Measurements from ENCODE around the gene SPEG.
A peak's percentile ranks its signal among the peaks of the same experiment; 100 is the strongest.

SPEG gene

GRCh38 chr2:219465659-219466561, 31.3 kb downstream of the SPEG start:
- no peak for DNase-seq

GRCh38 chr2:219466816-219467735, 32.4 kb downstream of the SPEG start:
- no peak for DNase-seq

GRCh38 chr2:219467736-219468075, 33.1 kb downstream of the SPEG start:
- DNase-seq = no peak

- DNase-seq = no peak
Measured at GRCh38 chr2:219468410-219469185, 34.0 kb downstream of the SPEG start.

GRCh38 chr2:219469186-219469724, 34.6 kb downstream of the SPEG start:
- DNase-seq = no peak

GRCh38 chr2:219470429-219470828, 35.8 kb downstream of the SPEG start:
- no peak for DNase-seq

- no peak for DNase-seq
Measured at GRCh38 chr2:219471476-219472371, 37.1 kb downstream of the SPEG start.

- DNase-seq = no peak
Measured at GRCh38 chr2:219472629-219473187, 38.1 kb downstream of the SPEG start.

- DNase-seq = no peak
Measured at GRCh38 chr2:219473511-219473910, 38.9 kb downstream of the SPEG start.

GRCh38 chr2:219474285-219475060, 39.8 kb downstream of the SPEG start:
- DNase-seq = no peak

- no peak for DNase-seq
Measured at GRCh38 chr2:219475278-219475677, 40.6 kb downstream of the SPEG start.

GRCh38 chr2:219475697-219476651, 41.3 kb downstream of the SPEG start:
- DNase-seq = peak; percentile 13

GRCh38 chr2:219476652-219477151, 42.1 kb downstream of the SPEG start:
- DNase-seq = no peak

- DNase-seq = no peak
Measured at GRCh38 chr2:219477179-219477578, 42.5 kb downstream of the SPEG start.

- DNase-seq = no peak
Measured at GRCh38 chr2:219477815-219478214, 43.2 kb downstream of the SPEG start.

GRCh38 chr2:219478916-219479315, 44.3 kb downstream of the SPEG start:
- no peak for DNase-seq

- DNase-seq = no peak
Measured at GRCh38 chr2:219480004-219480403, 45.4 kb downstream of the SPEG start.

GRCh38 chr2:219482674-219483405, 48.2 kb downstream of the SPEG start:
- no peak for DNase-seq

Measured in activated effector memory CD4-positive, alpha-beta T cell treated with Interleukin-2 at 50 U/mL for 16 hours (primary cell).